Keratinocyte (primary cell): ENCODE results near the gene ALG12. TPM values are rescaled to one million over a fixed set of nuclear protein-coding genes. Genes with fewer than 3 reads are reported as not detected.

Experiments used
- DNase-seq: peaks from one replicate; pipeline ENCODE4 v3.0.0-alpha.2; 2011; ENCODE audit warnings: low read depth, missing footprints, low spot score
- FAIRE-seq: peaks from 2 replicates; lab custom pipeline; 2011; peaks lifted over from hg19 to GRCh38; lab: Jason Lieb, UNC
- H2AFZ ChIP-seq: 2 replicates; pipeline ENCODE4 v1.6.0; 2012; ENCODE audit warnings: low read length, control low read depth, inconsistent platforms; ENCODE audit not compliant: control insufficient read depth
- H3K27ac ChIP-seq: 2 replicates; pipeline ENCODE4 v1.5.1; 2011; ENCODE audit warnings: low read length; ENCODE audit not compliant: control insufficient read depth, insufficient read depth
- H3K27me3 ChIP-seq: 3 replicates; pipeline ENCODE4 v1.6.0; 2011; ENCODE audit warnings: low read length; ENCODE audit not compliant: control insufficient read depth, insufficient read depth; ENCODE audit errors: extremely low read depth
- H3K36me3 ChIP-seq, 2 experiments: 2 replicates in 1 of 2; 3 replicates in 1 of 2; pipeline ENCODE4 v1.5.1; 2011; ENCODE audit warnings: low read length in 2 of 2, mild to moderate bottlenecking in 1 of 2; ENCODE audit not compliant: control insufficient read depth in 2 of 2, insufficient read depth in 2 of 2; ENCODE audit errors: extremely low read depth in 1 of 2
- H3K4me1 ChIP-seq: 3 replicates; pipeline ENCODE4 v1.5.1; 2011; ENCODE audit warnings: low read length; ENCODE audit not compliant: control insufficient read depth, insufficient read depth; ENCODE audit errors: extremely low read depth
- H3K4me2 ChIP-seq: 3 replicates; pipeline ENCODE4 v1.6.0; 2011; ENCODE audit warnings: low read depth, low read length; ENCODE audit not compliant: control insufficient read depth, insufficient read depth; ENCODE audit errors: extremely low read depth
- H3K4me3 ChIP-seq, 3 experiments: fragments of 200-600 bp in 1 of 3; sonication (generic) in 1 of 3; 2 replicates in 2 of 3; 3 replicates in 1 of 3; pipeline ENCODE4 v1.5.1; 2011 to 2016; ENCODE audit warnings: low read length in 3 of 3, mild to moderate bottlenecking in 3 of 3, control low read depth in 2 of 3, inconsistent platforms in 1 of 3, low read depth in 1 of 3, mixed read lengths in 1 of 3, mixed run types in 1 of 3, moderate library complexity in 1 of 3; ENCODE audit not compliant: control insufficient read depth in 2 of 3, insufficient read depth in 2 of 3; ENCODE audit errors: extremely low read depth in 1 of 3
- H3K79me2 ChIP-seq: 2 replicates; pipeline ENCODE4 v1.6.0; 2012; ENCODE audit warnings: low read length; ENCODE audit not compliant: control insufficient read depth, insufficient read depth
- H3K9ac ChIP-seq: 3 replicates; pipeline ENCODE4 v1.6.0; 2011; ENCODE audit warnings: low read length; ENCODE audit not compliant: control insufficient read depth, insufficient read depth; ENCODE audit errors: extremely low read depth
- H3K9me1 ChIP-seq: 3 replicates; pipeline ENCODE4 v1.6.0; 2011; ENCODE audit warnings: low read length; ENCODE audit not compliant: control insufficient read depth, insufficient read depth; ENCODE audit errors: extremely low read depth
- H3K9me3 ChIP-seq: 2 replicates; pipeline ENCODE4 v1.5.1; 2012; ENCODE audit warnings: low read depth, low read length; ENCODE audit not compliant: control insufficient read depth
- H4K20me1 ChIP-seq: 3 replicates; pipeline ENCODE4 v1.6.0; 2011; ENCODE audit warnings: low read length; ENCODE audit not compliant: control insufficient read depth, insufficient read depth; ENCODE audit errors: extremely low read depth
- CTCF ChIP-seq, 3 experiments: IDR thresholded peaks in 1 of 3; conservative IDR thresholded peaks in 1 of 3; optimal IDR thresholded peaks in 1 of 3; 2 replicates in 2 of 3; 3 replicates in 1 of 3; pipeline versions ENCODE3 to v1.5.1; 2011; ENCODE audit warnings: low read length in 3 of 3, mild to moderate bottlenecking in 3 of 3, moderate library complexity in 2 of 3, control low read depth in 1 of 3, inconsistent platforms in 1 of 3; ENCODE audit not compliant: insufficient read depth in 2 of 3; ENCODE audit errors: extremely low read depth in 1 of 3
- EZH2 ChIP-seq: IDR thresholded peaks from one replicate; pipeline ENCODE4 v1.6.1; 2012; ENCODE audit warnings: inconsistent platforms, mild to moderate bottlenecking, low read length, moderate library complexity
- dilution Hi-C: fragments of 300-500 bp; cut with MboI; formaldehyde crosslinking; loops from one replicate; pipeline ENCODE4 v1.7.0; 2020; ENCODE audit warnings: low sequenced_read_pairs; ENCODE audit not compliant: extremely low pct_ligation_motif_present
- polyA plus RNA-seq, 5 experiments: library from polyadenylated mRNA; depleted of rRNA in 3 of 5; stranded (reverse) in 3 of 5; stranded (forward) in 1 of 5; unstranded in 1 of 5; fragments of >200 nt; gene quantifications; 1 replicate in 1 of 5; 2 replicates in 3 of 5; 3 replicates in 1 of 5; pipeline versions ENCODE4 v1.2.1 to v1.2.3, GENCODE V29; 2011 to 2012; ENCODE audit warnings: missing spikeins in 2 of 5, low read depth in 1 of 5, low replicate concordance in 1 of 5

The ALG12 gene
- polyA plus RNA-seq, 1 donor (not counting 4 experiments of a cell fraction or from before 2014, with no cell fraction given): 6.3 TPM

GRCh38 chr22:49867303-49868265 is 50.7 kb downstream of the ALG12 start:
- dilution Hi-C loops: no loop called here
- H3K27ac ChIP-seq: no peak overlapping the region
- H3K9ac ChIP-seq: no peak overlapping the region
- H3K4me1 ChIP-seq: no peaks in the 10 kb centered on the region
- H3K9me3 ChIP-seq: peaks cover 7% of the 10 kb centered on the region
- no peak overlapping the region for H3K4me3 ChIP-seq
- no peaks in the 10 kb centered on the region for H3K27me3 ChIP-seq
- peaks cover 9% of the 10 kb centered on the region for H4K20me1 ChIP-seq
- H3K4me2 ChIP-seq: no peak overlapping the region
- no peak for FAIRE-seq
- peaks cover 96% of the 10 kb centered on the region for H3K79me2 ChIP-seq
- no peak overlapping the region for H2AFZ ChIP-seq
- H3K9me1 ChIP-seq: no peaks in the 10 kb centered on the region
- H3K36me3 ChIP-seq: peaks cover 4% of the 10 kb centered on the region in 2 experiments
- TF ChIP-seq CTCF (optimal IDR thresholded peaks at IDR 0.05 in 1 of 3, IDR thresholded peaks at IDR 0.05 in 1 of 3, conservative IDR thresholded peaks at IDR 0.05 in 1 of 3; ENCODE audit: extremely low read depth in 1 of 3, insufficient read depth in 2 of 3, low read length in 3 of 3): no peak
- no peak for TF ChIP-seq EZH2
- DNase-seq: no peak

GRCh38 chr22:49866646-49867045 is 51.6 kb downstream of the ALG12 start:
- H2AFZ ChIP-seq: no peak overlapping the region
- H3K9ac ChIP-seq: no peak overlapping the region
- no peak for TF ChIP-seq CTCF (optimal IDR thresholded peaks at IDR 0.05 in 1 of 3, IDR thresholded peaks at IDR 0.05 in 1 of 3, conservative IDR thresholded peaks at IDR 0.05 in 1 of 3; ENCODE audit: extremely low read depth in 1 of 3, insufficient read depth in 2 of 3, low read length in 3 of 3)
- TF ChIP-seq EZH2: no peak
- no peaks in the 10 kb centered on the region for H3K4me1 ChIP-seq
- dilution Hi-C loops: no loop called here
- H3K9me1 ChIP-seq: no peaks in the 10 kb centered on the region
- H3K27me3 ChIP-seq: no peaks in the 10 kb centered on the region
- peaks cover 4% of the 10 kb centered on the region in 2 experiments for H3K36me3 ChIP-seq
- H3K9me3 ChIP-seq: peaks cover 7% of the 10 kb centered on the region
- no peak overlapping the region for H3K4me3 ChIP-seq
- H4K20me1 ChIP-seq: peaks cover 9% of the 10 kb centered on the region
- no peak overlapping the region for H3K4me2 ChIP-seq
- H3K27ac ChIP-seq: no peak overlapping the region
- FAIRE-seq: no peak
- peaks cover 95% of the 10 kb centered on the region for H3K79me2 ChIP-seq
- DNase-seq: no peak
